ENCODE results near the gene SYCE1L.
"Not testable (repeated sequence)": the region's sequence is repeated elsewhere in the genome, so short reads cannot be mapped to it uniquely, and the experiment has no call there.

Gene SYCE1L

DNA sequence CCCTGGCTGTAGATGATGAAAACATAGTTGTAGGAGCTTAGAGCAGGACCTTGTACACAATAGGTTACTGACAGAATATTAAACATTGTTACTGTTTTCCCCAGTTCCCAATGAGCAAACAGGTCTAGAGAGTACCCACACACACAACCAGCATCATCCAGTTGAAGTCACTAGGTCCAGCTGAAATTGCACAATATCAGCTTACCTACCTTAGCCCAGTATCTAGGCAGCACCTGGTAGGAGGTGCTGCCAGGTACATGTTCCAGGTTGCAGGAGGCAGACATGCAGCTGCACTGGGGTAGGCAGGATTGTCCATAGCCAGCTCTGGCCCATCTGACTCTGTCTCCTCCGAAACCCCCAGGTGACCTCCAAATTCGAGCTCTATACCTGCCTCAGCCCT is 1.5 kb upstream of the SYCE1L start:
- no peak for DNase-seq (ENCODE audit: low read depth)

DNA sequence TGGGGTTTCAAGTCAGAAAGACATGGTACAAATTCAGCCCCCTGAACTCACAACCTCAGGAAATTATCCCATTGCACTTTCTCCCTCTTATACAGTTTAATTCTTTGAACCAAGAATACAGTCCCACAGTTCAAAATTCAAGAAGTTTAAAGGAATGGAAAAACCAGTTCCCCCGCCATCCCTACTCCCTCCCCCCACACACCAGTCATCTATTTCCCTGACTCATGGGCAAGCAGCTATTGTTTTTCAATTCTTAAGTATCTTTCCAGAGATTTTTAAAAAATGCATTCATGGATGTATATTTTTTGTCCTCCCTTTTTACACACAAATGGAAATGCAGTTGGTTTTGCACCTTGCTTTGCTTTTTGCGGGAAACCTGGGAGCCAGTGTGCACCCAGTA is 7.3 kb downstream of the SYCE1L start:
- DNase-seq (ENCODE audit: low read depth): no peak

DNA sequence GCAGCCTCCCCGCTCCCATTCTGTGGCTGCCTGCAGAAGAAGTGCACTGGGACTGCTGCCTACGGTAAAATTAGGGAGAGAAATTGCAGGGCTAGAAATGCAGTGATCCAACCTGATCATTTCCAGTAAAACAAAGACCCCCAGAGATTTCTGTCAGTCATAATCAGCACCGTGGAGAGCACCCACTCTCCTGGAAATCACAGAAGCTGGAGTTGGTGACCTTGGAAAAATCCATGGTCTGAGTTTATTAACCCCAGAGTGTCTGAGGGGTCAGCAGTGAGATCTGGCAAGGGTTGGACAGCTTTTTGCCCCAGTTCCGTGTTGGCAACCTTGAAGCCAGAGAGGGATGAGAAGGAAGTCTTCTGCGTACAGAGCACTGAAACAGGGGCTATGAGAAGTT is 7.8 kb downstream of the SYCE1L start:
- no peak for DNase-seq (ENCODE audit: low read depth)

DNA sequence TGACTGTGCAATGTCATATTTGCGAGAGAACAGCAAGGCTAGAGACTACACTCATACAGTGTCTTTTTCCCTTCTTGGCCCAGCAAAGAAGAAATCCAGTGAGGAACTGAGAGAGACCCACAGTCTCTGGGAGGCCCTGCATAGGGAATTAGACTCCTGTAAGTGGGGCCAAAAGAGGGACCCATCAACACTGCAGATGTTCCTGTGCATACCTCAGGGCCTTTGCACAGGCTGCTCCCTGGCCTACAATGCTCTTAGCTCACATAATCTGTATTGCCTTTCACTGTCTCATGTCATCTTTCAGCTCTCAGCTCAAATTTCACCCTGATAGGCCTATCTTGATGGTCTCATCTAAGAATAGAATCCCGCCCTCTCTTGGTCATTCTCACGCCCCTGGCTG is 9.2 kb downstream of the SYCE1L start:
- DNase-seq (ENCODE audit: low read depth): no peak

DNA sequence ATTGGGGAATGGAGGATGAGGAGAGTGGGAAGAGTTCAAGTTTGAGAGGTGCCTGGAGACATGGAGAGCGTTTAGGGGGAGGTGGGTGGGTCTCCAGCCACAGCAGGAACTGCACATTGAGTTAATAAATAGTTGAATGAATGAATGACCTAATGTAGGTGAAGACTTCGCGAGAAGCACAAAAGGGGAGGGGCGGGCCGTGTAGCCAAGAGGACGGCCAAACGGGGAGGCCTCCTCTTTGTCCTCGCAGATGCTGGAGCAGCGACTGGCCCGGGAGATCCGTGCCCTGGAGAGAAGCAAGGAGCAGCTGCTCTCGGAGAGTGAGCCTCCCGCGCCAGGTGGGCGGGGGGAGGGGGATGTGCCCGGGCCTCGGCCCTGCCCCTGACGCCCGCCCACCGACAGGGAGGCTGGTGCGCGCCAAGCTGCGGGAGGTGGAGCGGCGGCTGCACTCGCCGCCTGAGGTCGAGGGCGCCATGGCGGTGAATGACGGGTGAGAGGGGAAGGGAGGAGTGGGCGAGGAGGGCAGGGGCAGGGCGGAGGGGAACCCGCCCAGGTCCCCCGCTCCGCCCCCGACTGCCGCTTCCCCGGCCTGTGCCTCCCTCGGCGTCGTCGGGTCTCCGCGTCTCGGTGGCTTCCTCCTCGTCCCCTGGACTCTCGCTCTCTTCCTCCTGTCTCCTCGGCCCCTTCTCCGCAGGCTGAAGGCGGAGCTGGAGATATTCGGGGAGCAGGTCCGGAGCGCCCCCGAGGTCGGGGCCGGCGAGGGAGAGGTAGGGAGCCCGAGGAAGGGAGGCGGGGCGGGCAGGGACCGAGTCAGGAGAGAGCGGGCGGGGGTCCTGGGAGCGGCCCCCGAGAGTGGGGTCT is 12.9 kb downstream of the SYCE1L start:
- peak; percentile 59 for DNase-seq (ENCODE audit: low read depth)

DNA sequence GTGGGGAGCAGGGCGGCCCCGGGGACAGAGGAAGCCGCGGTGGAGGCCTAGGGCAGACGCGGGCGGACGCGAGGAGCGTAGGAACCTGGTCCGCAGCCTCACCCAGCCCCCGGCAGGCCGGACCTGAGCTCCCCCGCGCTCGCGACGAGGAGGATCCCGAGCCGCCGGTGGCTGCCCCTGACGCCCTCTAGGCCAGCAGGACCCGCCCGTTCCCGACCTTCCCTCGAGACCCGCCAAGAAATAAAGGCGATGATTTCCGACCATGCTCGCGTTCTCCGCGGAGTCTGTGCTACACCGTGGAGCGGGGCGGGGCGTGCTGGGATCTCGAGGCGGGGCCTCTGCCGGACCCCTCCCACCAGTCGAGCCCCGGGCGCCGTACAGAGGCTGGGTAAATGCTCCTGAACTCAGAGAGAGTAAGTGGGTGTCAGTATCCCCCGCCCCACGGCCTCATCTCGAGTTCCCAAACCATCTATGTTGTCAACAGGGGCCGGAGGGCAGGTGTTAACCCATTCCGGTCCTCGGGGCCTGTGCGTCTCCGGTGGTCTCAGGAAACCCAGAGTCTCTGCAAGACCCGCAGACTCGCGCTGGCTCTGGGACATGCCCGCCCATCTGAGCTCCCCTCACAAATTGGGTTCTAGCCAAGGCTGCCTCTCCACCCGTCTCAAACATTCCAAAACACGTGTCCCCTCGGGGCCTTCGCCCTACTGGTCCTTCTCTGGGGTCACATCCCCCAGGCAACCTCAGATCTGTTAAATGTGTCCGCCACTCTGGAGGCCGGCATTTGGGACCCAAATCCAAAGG is 13.7 kb downstream of the SYCE1L start:
- peak; percentile 69 for DNase-seq (ENCODE audit: low read depth)

DNA sequence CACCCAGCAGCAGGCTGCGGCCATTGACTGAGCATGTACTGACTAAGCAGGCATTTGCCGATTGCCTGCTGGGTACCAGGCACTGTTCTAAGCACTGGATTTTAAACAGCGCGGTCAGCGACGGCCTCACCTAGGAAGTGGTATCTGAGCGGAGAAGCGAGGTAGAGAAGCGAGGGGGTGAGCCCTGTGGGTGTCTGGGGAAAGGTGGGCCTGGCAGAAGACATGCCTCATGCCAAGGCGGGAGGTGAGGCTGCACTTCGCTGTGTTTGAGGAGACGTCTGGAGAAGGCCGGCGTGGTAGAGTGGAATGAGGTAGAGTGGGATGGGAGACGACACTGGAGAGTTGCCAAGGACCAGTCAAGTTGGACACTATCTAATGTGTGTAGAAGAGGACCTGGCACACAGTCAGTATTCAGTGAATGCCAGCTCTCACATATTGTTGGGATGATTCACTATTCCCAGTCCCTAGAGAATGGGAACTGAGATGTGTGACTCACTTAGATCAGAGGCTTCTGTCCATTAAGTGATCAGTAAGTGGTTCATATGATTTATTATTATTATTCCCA is 14.4 kb downstream of the SYCE1L start:
- DNase-seq (ENCODE audit: low read depth): no peak

DNA sequence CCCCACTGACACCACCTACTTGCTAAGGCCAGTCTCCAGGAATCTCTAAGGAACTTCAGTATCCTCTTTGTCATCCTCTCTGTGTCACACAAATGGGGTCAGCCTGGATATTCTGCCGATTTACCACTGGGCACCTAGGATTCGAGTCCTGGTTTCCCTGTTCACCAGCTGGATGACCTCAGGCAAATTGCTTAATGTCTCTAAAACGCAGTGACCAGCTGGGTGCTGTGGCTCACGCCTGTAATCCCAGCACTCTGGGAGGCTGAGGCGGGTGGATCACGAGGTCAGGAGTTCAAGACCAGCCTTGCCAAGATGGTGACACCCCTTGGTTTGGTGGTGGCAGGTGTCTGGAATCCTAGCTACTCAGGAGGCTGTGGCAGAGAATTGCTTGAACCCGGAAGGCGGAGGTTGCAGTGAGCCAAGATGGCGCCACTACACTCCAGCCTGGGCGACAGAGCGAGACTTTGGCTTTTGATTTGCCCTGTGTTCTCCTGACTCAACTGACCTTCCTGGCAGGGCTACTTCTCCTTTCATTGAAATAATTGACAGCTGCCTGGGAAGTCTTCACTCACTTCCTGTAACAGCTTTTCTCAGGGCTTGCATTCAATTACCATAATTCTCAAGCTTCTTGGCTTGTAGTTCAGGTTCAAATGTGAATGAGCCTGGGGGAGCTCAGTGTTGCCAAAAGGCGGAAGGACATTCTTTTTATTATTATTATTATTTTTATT is 15.4 kb downstream of the SYCE1L start:
- no peak for DNase-seq (ENCODE audit: low read depth)

DNA sequence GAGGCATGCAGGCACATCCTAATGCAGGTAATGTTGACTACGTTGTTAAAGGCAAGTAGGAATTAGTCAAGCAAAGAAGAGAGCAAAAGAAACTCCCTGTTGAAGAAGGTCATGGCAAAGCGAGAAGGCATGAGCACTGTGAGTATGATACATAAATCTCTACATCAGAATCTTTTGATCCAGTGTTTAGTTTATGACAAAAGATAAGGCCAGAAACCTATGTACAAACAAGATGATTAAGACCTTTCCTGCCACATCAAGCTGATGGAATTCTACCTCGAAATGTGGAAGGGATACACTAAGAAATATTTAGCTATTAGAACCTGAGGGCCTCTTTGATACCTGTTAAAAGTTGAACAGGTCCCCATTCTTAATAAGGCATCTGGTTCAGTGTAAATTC is 20.2 kb downstream of the SYCE1L start:
- no peak for DNase-seq (ENCODE audit: low read depth)

DNA sequence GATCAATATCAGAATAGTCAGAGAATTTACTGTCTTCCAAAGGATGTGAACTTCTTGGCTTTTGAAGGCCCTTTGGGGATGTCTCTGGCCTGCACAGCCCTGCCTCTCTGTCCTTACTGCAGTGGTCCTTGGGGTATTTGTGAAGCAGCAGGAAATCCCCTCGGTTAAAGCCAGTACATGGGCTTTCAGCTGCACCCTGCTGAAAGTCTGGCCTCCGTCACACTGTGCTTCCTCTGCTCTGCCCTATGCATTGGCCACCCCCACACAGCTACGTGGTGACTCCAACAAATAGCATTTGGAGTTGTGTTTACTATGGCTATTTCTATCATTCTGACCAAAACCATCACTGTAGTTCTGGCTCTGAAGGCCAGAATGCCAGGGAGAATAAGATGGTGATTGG is 21.2 kb downstream of the SYCE1L start:
- no peak for DNase-seq (ENCODE audit: low read depth)

DNA sequence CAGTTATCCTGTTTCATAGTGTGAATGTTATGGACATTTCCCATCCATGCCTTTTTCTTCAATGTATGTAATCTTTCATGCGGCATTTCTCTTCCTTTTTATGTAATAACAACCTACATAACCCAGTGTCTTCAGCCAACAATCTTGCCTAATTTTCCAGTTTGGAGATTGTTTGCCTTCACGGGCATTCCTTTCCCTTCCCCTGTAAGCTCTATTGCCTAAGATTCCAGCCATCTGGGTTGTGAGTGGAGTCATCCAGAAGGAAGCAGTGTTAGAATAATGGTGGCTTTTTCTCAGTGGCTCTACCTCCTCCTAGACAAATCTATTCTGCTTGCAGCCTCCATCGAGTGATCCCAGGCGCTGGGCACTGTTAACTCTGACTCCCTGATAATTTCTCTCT is 22.3 kb downstream of the SYCE1L start:
- no peak for DNase-seq (ENCODE audit: low read depth)

DNA sequence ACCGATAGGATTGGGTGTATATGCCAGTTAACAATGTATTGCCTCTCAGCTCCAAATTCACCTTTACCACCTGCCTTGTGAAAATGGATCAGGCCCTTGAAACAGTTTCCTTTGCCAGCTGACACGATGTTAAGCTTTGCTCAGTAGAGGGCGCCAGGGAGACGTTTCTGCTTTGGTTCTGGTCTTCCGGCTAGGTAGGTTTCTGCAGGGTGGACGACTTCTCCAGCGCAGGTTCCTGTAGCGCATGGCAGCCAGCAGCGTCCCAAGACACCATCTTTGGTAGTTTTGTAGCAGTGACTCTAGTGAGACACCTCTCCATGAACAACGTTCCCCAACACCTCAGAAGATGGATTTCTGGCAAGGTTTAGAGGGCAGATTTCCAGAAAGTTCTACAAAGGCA is 24.0 kb downstream of the SYCE1L start:
- DNase-seq (ENCODE audit: low read depth): no peak

DNA sequence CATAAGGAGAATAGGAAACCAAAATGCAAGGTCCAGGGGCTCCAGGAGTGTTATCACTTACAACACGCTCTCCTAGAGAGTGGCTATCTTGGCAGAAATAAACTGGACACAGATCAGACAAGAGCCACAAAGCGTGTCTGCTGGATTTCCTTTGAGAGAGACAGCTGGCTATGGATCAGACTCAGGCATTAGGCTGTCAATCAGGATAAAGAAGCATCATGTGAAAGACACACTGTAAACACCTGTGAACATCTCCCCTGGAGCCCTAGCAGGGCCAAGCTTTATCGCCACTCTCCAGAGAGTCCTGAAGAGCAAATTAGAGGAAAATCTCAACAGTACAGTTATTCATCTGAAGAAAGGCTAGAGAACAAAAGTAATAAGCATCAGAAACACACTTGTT is 26.0 kb downstream of the SYCE1L start:
- DNase-seq (ENCODE audit: low read depth): no peak

DNA sequence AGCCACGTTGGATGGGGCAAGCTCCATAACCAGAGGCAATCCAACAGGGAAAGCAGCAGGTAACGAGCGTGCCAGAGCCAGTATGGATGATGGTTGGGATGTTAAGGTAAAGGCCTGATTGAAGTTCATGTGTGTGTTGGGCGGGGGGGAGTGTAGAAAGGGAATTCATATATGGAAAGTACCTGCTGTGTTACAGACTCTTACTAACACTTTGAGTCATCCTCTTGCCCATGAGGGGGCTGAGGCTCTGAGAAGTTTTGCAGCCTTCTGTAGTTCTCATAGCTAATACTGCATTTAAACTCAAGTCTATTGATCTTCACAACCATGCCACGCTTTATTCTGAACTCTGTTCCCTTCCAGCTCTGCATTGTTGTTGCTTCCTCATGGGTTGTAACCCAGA is 28.5 kb downstream of the SYCE1L start:
- DNase-seq (ENCODE audit: low read depth): no peak

DNA sequence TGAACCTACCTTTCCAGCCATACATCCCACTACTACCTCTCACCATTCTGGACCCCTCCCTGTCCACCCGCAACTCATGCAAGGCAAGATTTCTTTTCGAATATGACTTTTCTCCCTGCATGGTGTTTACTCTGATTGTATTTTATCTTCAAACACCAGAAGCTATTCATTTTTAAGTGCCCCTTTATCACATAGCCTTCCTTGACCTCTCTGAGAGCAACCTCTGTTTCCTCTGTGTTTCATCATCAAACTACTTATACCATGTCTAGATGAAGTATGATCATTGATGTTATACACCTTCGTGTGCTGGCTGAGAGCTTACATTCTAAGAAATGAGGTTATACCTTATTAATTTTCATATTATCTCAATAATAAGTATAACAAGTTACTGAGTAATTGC is 31.8 kb downstream of the SYCE1L start:
- DNase-seq (ENCODE audit: low read depth): no peak

DNA sequence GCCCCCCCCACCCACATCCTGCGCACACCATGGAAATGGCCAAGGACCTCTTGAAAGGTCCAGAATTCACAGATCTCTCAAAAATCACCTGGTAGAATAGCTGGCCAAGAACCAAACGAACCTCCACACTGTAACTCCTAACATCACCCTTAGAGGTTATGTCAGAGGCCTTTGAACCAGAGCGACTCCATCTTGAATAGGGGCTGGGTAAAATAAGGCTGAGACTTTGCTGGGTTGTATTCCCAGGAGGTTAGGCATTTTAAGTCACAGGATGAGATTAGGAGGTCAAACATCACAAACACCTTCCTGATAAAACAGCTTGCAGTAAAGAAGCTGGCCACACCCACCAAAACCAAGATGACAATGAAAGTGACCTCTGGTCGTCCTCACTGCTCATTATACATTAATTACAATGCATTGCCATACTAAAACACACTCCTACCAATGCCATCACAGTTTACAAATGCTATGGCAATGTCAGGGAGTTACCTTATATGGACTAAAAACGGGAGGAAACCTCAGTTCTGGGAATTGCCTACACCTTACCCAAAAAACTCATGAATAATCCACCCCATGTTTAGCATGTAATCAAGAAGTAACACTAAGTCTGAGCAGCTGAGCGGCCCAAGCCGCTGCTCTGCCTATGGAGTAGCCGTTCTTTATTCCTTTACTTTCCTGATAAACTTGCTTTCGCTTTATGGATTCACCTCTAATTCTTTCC is 34.8 kb downstream of the SYCE1L start:
- DNase-seq (ENCODE audit: low read depth): no peak

DNA sequence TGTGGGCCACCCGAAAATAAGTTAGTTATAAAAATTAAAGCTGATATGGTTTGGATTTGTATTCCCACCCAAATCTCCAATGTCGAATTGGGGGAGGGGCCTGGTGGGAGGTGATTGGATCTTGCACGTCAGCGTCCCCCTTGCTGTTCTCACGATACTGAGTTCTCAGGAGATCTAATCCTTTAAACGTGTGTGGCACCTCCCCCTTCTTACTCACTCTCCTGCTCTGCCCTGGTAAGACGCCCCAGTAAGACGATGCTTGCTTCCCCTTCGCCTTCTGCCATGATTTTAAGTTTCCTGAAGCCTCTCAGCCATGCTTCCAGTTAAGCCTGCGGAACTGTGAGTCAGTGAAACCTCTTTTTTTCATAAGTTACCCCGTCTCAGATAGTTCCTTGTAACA is 35.4 kb downstream of the SYCE1L start:
- DNase-seq (ENCODE audit: low read depth): no peak

DNA sequence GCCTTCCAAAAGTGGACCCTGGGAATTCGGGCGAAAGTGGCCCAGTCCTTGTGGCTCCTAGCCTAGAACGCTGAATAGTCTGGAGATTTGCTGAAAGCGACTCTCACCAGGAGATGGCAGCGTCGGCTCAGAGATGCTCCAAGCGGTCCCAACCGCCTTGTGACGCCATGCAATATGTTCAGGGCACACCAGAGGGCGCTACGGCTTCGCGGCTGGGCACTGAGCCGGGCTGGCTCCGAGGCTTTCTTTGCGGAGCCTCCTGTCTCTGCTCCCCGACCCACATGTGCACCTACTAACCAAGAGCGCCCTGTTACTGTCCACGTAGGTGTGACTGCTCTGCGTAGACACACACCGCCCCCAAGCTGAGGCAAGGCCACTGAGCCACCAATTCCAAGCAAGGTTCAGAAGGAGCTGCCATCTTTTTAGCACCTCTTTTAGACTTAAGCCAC is 36.9 kb downstream of the SYCE1L start:
- DNase-seq (ENCODE audit: low read depth): peak; percentile 77

DNA sequence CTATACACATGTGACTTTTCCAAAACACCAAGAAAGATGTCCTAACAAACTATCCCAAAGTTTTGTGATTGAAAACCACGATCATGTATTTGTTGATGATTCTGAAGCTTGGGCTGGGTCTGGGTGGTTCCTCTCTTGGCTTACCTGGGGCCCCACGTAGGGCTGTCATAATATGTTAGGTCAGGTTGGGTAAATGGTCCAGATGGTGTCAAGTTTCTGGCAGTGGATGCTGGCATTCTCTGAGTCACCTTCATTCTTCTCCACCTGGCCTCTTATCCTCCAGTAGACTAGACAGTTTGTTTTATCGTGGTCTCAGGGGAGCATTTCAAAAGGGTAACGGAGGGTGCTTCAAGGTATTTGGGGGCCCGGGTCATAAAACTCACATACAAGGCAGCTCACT is 39.4 kb downstream of the SYCE1L start:
- DNase-seq (ENCODE audit: low read depth): no peak

DNA sequence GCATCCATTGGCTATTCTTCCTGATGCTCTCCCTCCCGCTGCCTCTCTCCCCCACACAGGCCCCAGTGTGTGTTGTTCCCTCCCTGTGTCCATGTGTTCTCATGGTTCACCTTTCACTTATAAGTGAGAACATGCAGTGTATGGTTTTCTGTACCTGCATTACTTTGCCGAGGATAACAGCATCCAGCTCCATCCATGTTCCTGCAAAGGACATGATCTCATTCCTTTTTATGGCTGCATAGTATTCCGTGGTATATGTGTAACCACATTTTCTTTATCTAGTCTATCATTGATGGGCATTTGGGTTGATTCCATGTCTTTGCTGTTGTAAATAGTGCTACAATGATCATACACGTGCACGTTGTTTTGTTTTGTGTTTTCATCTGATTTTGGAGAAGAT is 43.3 kb downstream of the SYCE1L start:
- DNase-seq (ENCODE audit: low read depth): not testable (repeated sequence)

DNA sequence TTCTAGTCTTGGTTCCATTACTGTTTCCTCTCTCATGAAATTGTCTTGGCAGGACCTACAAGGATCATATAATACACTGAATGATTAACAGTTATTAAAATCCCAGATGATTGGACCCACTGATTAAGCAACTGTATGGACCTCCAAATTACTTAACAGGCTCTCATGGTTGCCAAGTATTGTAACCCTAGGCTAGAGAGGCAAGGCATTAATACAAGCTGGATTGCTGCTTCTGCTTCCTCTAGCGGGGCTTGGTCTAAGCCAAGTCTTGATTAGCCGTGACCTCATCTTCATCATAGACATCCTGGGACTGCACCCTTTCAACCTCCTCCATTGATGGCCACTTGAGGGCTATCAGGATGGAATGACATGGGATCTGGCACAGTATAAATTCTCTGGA is 46.9 kb downstream of the SYCE1L start:
- no peak for DNase-seq (ENCODE audit: low read depth)

DNA sequence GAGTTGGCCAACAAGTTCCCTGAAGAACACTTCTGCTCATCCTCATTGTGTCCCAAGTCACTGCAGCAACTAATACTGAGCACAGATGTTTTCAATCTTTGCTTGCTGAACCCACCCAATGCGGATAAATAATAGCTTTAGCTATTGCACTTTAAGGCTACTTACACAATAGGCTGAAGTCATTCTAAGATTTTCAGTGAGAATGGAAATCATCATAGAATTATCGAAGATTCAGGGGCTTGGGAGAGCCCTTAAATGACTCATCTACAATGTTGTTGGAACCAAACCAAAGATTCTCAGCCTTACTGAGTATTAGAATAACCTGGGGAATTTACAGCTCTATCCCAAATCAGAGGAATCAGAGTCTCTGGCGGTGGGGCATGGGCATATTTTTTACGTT is 51.2 kb downstream of the SYCE1L start:
- no peak for DNase-seq (ENCODE audit: low read depth)
